ENCODE measurements around the gene ADAM8.
"Not testable (repeated sequence)": the region's sequence is repeated elsewhere in the genome, so short reads cannot be mapped to it uniquely, and the experiment has no call there.

Gene ADAM8

GRCh38 chr10:133230387-133231195 lies 46.1 kb downstream of the ADAM8 start:
- no peak for DNase-seq (ENCODE audit: low read depth)

GRCh38 chr10:133230044-133230361 lies 46.7 kb downstream of the ADAM8 start, which contains the start of gene UTF1:
UTF1 (plus strand) TSS chr10:133230217; CDS start chr10:133230289, 72 bp downstream.
- no peak for DNase-seq (ENCODE audit: low read depth)

GRCh38 chr10:133229265-133230043 lies 47.2 kb downstream of the ADAM8 start:
- DNase-seq (ENCODE audit: low read depth): no peak

GRCh38 chr10:133227256-133227655 lies 49.4 kb downstream of the ADAM8 start:
- no peak for DNase-seq (ENCODE audit: low read depth)

- no peak for DNase-seq (ENCODE audit: low read depth)
Observed at GRCh38 chr10:133226251-133226808, 50.3 kb downstream of the ADAM8 start.

- DNase-seq (ENCODE audit: low read depth): no peak
Observed at GRCh38 chr10:133225707-133226191, 50.9 kb downstream of the ADAM8 start.

- no peak for DNase-seq (ENCODE audit: low read depth)
Observed at GRCh38 chr10:133224756-133225372, 51.8 kb downstream of the ADAM8 start.

- DNase-seq (ENCODE audit: low read depth): no peak
Observed at GRCh38 chr10:133224076-133224475, 52.6 kb downstream of the ADAM8 start.

GRCh38 chr10:133221756-133222155 lies 54.9 kb downstream of the ADAM8 start:
- not testable (repeated sequence) for DNase-seq (ENCODE audit: low read depth)

- DNase-seq (ENCODE audit: low read depth): no peak
Observed at GRCh38 chr10:133221331-133221730, 55.3 kb downstream of the ADAM8 start.

GRCh38 chr10:133219782-133220181 lies 56.9 kb downstream of the ADAM8 start:
- DNase-seq (ENCODE audit: low read depth): no peak

- DNase-seq (ENCODE audit: low read depth): no peak
Observed at GRCh38 chr10:133218891-133219290, 57.8 kb downstream of the ADAM8 start.

- DNase-seq (ENCODE audit: low read depth): no peak
Observed at GRCh38 chr10:133217800-133218589, 58.7 kb downstream of the ADAM8 start.

- no peak for DNase-seq (ENCODE audit: low read depth)
Observed at GRCh38 chr10:133216776-133217175, 59.9 kb downstream of the ADAM8 start.

GRCh38 chr10:133215586-133215985 lies 61.1 kb downstream of the ADAM8 start:
- DNase-seq (ENCODE audit: low read depth): no peak

GRCh38 chr10:133214468-133215410 lies 61.9 kb downstream of the ADAM8 start:
- no peak for DNase-seq (ENCODE audit: low read depth)

- DNase-seq (ENCODE audit: low read depth): no peak
Observed at GRCh38 chr10:133213641-133214467, 62.8 kb downstream of the ADAM8 start.

GRCh38 chr10:133212853-133213494 lies 63.7 kb downstream of the ADAM8 start:
- DNase-seq (ENCODE audit: low read depth): no peak
